ENCODE measurements around the gene RPA3. TPM values are rescaled to one million over a fixed set of nuclear protein-coding genes. Genes with fewer than 3 reads are reported as not detected.

The RPA3 gene
- total RNA-seq, 1 donor from 2014 or later: 128 TPM

DNA sequence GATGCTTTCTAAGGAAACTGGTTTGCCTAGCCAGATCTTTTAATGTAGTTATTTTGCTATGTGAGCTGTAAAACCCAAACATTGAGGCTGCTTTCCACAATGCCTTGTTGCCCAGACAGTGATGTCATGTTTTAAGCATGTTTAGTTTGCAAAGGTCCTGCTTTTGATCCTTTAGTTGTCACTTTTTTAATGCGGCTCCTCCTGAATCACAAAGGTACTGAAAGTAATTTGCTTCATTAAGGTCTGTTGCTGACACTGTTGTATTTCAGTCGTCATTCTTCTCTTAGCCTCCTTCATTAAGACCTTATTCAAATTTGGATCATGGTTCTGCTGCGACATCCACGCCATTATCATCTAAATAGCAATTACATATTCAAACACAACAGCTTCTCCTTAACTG is 10.6 kb downstream of the RPA3 start:
- Histone ChIP-seq H2AFZ (replicated peaks) (no peak overlapping the region), H3K27ac (peak overlapping the region; percentile 1), H3K79me2 (ENCODE audit: low read depth) (no peaks in the 10 kb centered on the region), H3F3A (ENCODE audit: low read depth) (peaks cover 7% of the 10 kb centered on the region), H3K4me3 (no peak overlapping the region), H3K4me1 (peaks cover 21% of the 10 kb centered on the region), H3K9me3 (ENCODE audit: low read depth) (no peaks in the 10 kb centered on the region), H3K27me3 (no peaks in the 10 kb centered on the region), H3K36me3 (no peaks in the 10 kb centered on the region), H3K4me2 (no peak overlapping the region), H3K9ac (no peak overlapping the region), H4K20me1 (ENCODE audit: low read depth) (peaks cover 5% of the 10 kb centered on the region)
- TF ChIP-seq EZH2 (IDR thresholded peaks at IDR 0.05): no peak
- TF ChIP-seq CTCF (IDR thresholded peaks at IDR 0.05): no peak
- TF ChIP-seq EZH2phosphoT487 (IDR thresholded peaks at IDR 0.05): no peak
- Mint-ChIP-seq H3K9me3 (no peaks in the 10 kb centered on the region), H3K27me3 (ENCODE audit: insufficient read depth, low read depth) (no peaks in the 10 kb centered on the region), H3K4me3 (no peak overlapping the region), H3K27ac (no peak overlapping the region), H3K36me3 (no peaks in the 10 kb centered on the region), H3K4me1 (peaks cover 27% of the 10 kb centered on the region)
- DNase-seq (ENCODE audit: low spot score): peak; percentile 13

GRCh38 chr7:7707246-7707645 is 11.2 kb downstream of the RPA3 start:
- Histone ChIP-seq H3F3A (ENCODE audit: low read depth) (peaks cover 7% of the 10 kb centered on the region), H3K36me3 (no peaks in the 10 kb centered on the region), H4K20me1 (ENCODE audit: low read depth) (peaks cover 5% of the 10 kb centered on the region), H3K9ac (no peak overlapping the region), H3K79me2 (ENCODE audit: low read depth) (no peaks in the 10 kb centered on the region), H3K9me3 (ENCODE audit: low read depth) (no peaks in the 10 kb centered on the region), H3K27ac (peak overlapping the region; percentile 1), H3K4me2 (no peak overlapping the region), H2AFZ (replicated peaks) (no peak overlapping the region), H3K4me3 (no peak overlapping the region), H3K4me1 (peaks cover 21% of the 10 kb centered on the region), H3K27me3 (no peaks in the 10 kb centered on the region)
- Mint-ChIP-seq H3K4me1 (peaks cover 27% of the 10 kb centered on the region), H3K36me3 (no peaks in the 10 kb centered on the region), H3K9me3 (no peaks in the 10 kb centered on the region), H3K27me3 (ENCODE audit: insufficient read depth, low read depth) (no peaks in the 10 kb centered on the region), H3K27ac (no peak overlapping the region), H3K4me3 (no peak overlapping the region)
- DNase-seq (ENCODE audit: low spot score): no peak
- TF ChIP-seq EZH2phosphoT487 (IDR thresholded peaks at IDR 0.05): no peak
- TF ChIP-seq CTCF (IDR thresholded peaks at IDR 0.05): no peak
- TF ChIP-seq EZH2 (IDR thresholded peaks at IDR 0.05): no peak

DNA sequence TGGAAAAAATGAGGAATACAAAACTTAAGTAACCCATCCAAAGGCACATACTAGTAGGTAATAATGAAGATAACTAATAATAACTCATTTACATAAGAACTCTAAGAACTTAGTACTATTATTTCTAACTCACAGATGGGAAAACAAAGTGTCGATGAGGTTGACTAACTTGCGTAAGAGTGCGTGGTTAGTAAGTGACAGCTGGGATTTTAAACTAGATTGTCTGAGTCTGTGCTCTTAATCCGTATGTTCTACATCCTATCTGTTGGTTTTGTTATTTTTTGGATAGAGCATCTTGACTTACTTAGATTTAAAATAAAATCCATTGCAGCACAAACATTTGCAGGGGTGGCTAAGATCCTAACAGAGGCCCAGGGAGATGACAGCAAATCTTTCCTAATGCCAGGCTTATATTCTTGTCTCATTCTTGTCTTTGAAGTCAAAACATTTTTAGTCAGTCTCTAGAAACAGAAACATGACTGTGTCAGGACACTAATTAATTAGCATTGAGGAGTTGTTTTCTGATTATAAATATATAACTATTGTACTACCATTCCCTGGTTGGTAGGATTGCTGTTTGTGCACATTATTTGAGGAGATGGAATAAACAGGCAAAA is 11.7 kb downstream of the RPA3 start:
- Histone ChIP-seq H3F3A (ENCODE audit: low read depth) (peaks cover 7% of the 10 kb centered on the region), H3K4me2 (no peak overlapping the region), H3K27me3 (no peaks in the 10 kb centered on the region), H4K20me1 (ENCODE audit: low read depth) (peaks cover 5% of the 10 kb centered on the region), H3K79me2 (ENCODE audit: low read depth) (no peaks in the 10 kb centered on the region), H2AFZ (replicated peaks) (no peak overlapping the region), H3K4me3 (no peak overlapping the region), H3K36me3 (no peaks in the 10 kb centered on the region), H3K9ac (no peak overlapping the region), H3K27ac (no peak overlapping the region), H3K4me1 (peaks cover 21% of the 10 kb centered on the region), H3K9me3 (ENCODE audit: low read depth) (no peaks in the 10 kb centered on the region)
- Mint-ChIP-seq H3K27ac (no peak overlapping the region), H3K36me3 (no peaks in the 10 kb centered on the region), H3K27me3 (ENCODE audit: insufficient read depth, low read depth) (no peaks in the 10 kb centered on the region), H3K9me3 (no peaks in the 10 kb centered on the region), H3K4me1 (peaks cover 27% of the 10 kb centered on the region), H3K4me3 (no peak overlapping the region)
- TF ChIP-seq EZH2 (IDR thresholded peaks at IDR 0.05): no peak
- no peak for DNase-seq (ENCODE audit: low spot score)

DNA sequence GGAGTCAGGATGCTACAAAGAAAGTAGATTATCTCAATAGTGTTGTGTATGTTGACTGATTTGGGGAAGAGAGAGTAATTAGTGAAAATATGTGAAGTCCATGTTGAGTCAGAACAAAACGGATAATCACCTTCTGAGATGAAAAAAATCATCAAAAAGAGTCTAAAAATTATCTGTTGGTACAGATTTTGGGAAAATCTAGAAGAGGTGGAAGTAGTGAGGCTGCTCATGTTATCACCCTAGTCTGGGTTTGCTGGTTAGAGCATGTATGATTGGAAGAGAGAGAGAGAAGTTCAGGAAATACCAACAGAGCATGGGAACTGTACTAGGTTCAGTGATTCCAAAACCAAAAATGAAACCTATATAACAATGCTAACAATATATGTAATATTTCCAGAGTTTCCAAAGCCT is 12.3 kb downstream of the RPA3 start:
- Histone ChIP-seq H3K36me3 (no peaks in the 10 kb centered on the region), H3K4me2 (no peak overlapping the region), H3K4me1 (peaks cover 21% of the 10 kb centered on the region), H3K9me3 (ENCODE audit: low read depth) (no peaks in the 10 kb centered on the region), H3K79me2 (ENCODE audit: low read depth) (no peaks in the 10 kb centered on the region), H3K9ac (no peak overlapping the region), H3K4me3 (no peak overlapping the region), H3K27me3 (no peaks in the 10 kb centered on the region), H3F3A (ENCODE audit: low read depth) (peaks cover 7% of the 10 kb centered on the region), H2AFZ (replicated peaks) (no peak overlapping the region), H3K27ac (no peak overlapping the region), H4K20me1 (ENCODE audit: low read depth) (peaks cover 5% of the 10 kb centered on the region)
- no peak for TF ChIP-seq EZH2phosphoT487 (IDR thresholded peaks at IDR 0.05)
- no peak for TF ChIP-seq EZH2 (IDR thresholded peaks at IDR 0.05)
- no peak for TF ChIP-seq CTCF (IDR thresholded peaks at IDR 0.05)
- Mint-ChIP-seq H3K9me3 (no peaks in the 10 kb centered on the region), H3K27me3 (ENCODE audit: insufficient read depth, low read depth) (no peaks in the 10 kb centered on the region), H3K4me3 (no peak overlapping the region), H3K27ac (no peak overlapping the region), H3K4me1 (peaks cover 27% of the 10 kb centered on the region), H3K36me3 (no peaks in the 10 kb centered on the region)
- no peak for DNase-seq (ENCODE audit: low spot score)

Data from neural progenitor cell (in vitro differentiated cells).